HG03159 (cell line): ENCODE measurements around the gene TENM4.
"Not testable (repeated sequence)": the region's sequence is repeated elsewhere in the genome, so short reads cannot be mapped to it uniquely, and the experiment has no call there.

ENCODE experiments used
- ATAC-seq: cut with Tn5 transposase; IDR thresholded peaks from one replicate; pipeline ENCODE4 v1.9.1; 2021; ENCODE audit warnings: mild to moderate bottlenecking, moderate library complexity; ENCODE audit not compliant: unreplicated experiment

Gene TENM4

GRCh38 chr11:78922859-78923625, 517.8 kb downstream of the TENM4 start:
- ATAC-seq, result no peak

- no peak for ATAC-seq
Observed at GRCh38 chr11:78921509-78921908, 519.3 kb downstream of the TENM4 start.

- no peak for ATAC-seq
Observed at GRCh38 chr11:78920329-78920728, 520.5 kb downstream of the TENM4 start.

- ATAC-seq, result no peak
Observed at GRCh38 chr11:78916759-78917158, 524.1 kb downstream of the TENM4 start.

GRCh38 chr11:78914503-78914902, 526.3 kb downstream of the TENM4 start:
- ATAC-seq, result no peak

- ATAC-seq, result no peak
Observed at GRCh38 chr11:78912778-78913177, 528.1 kb downstream of the TENM4 start.

GRCh38 chr11:78910322-78910721, 530.5 kb downstream of the TENM4 start:
- ATAC-seq, result no peak

- ATAC-seq, result no peak
Observed at GRCh38 chr11:78909386-78909785, 531.4 kb downstream of the TENM4 start.

GRCh38 chr11:78907636-78908035, 533.2 kb downstream of the TENM4 start:
- no peak for ATAC-seq

- no peak for ATAC-seq
Observed at GRCh38 chr11:78906566-78906965, 534.3 kb downstream of the TENM4 start.

GRCh38 chr11:78905756-78906155, 535.1 kb downstream of the TENM4 start:
- no peak for ATAC-seq

GRCh38 chr11:78902771-78903507, 537.9 kb downstream of the TENM4 start:
- no peak for ATAC-seq

- ATAC-seq, result no peak
Observed at GRCh38 chr11:78901831-78902230, 539.0 kb downstream of the TENM4 start.

- ATAC-seq, result no peak
Observed at GRCh38 chr11:78898266-78898775, 542.5 kb downstream of the TENM4 start.

GRCh38 chr11:78893996-78894395, 546.8 kb downstream of the TENM4 start:
- no peak for ATAC-seq

- ATAC-seq, result no peak
Observed at GRCh38 chr11:78889698-78890097, 551.1 kb downstream of the TENM4 start.

- ATAC-seq, result no peak
Observed at GRCh38 chr11:78886616-78887015, 554.2 kb downstream of the TENM4 start.

- no peak for ATAC-seq
Observed at GRCh38 chr11:78884761-78885160, 556.1 kb downstream of the TENM4 start.

GRCh38 chr11:78883506-78883905, 557.3 kb downstream of the TENM4 start:
- no peak for ATAC-seq

GRCh38 chr11:78879094-78879980, 561.5 kb downstream of the TENM4 start:
- not testable (repeated sequence) for ATAC-seq

- ATAC-seq, result no peak
Observed at GRCh38 chr11:78878631-78879030, 562.2 kb downstream of the TENM4 start.
